ENCODE results near the gene SPPL3.

The SPPL3 gene

GRCh38 chr12:120795441-120796178 is 108.5 kb downstream of the SPPL3 start:
- TF ChIP-seq EGR1 (IDR thresholded peaks at IDR 0.05): no peak
- TF ChIP-seq TAF1 (IDR thresholded peaks at IDR 0.05; ENCODE audit: low read depth): no peak
- TF ChIP-seq ZBTB7A (IDR thresholded peaks at IDR 0.05; ENCODE audit: low read depth): no peak
- TF ChIP-seq CREB1 (IDR thresholded peaks at IDR 0.05; ENCODE audit: low read depth): no peak
- TF ChIP-seq TCF12 (IDR thresholded peaks at IDR 0.05; ENCODE audit: low read depth): no peak
- TF ChIP-seq, protein P1, sequence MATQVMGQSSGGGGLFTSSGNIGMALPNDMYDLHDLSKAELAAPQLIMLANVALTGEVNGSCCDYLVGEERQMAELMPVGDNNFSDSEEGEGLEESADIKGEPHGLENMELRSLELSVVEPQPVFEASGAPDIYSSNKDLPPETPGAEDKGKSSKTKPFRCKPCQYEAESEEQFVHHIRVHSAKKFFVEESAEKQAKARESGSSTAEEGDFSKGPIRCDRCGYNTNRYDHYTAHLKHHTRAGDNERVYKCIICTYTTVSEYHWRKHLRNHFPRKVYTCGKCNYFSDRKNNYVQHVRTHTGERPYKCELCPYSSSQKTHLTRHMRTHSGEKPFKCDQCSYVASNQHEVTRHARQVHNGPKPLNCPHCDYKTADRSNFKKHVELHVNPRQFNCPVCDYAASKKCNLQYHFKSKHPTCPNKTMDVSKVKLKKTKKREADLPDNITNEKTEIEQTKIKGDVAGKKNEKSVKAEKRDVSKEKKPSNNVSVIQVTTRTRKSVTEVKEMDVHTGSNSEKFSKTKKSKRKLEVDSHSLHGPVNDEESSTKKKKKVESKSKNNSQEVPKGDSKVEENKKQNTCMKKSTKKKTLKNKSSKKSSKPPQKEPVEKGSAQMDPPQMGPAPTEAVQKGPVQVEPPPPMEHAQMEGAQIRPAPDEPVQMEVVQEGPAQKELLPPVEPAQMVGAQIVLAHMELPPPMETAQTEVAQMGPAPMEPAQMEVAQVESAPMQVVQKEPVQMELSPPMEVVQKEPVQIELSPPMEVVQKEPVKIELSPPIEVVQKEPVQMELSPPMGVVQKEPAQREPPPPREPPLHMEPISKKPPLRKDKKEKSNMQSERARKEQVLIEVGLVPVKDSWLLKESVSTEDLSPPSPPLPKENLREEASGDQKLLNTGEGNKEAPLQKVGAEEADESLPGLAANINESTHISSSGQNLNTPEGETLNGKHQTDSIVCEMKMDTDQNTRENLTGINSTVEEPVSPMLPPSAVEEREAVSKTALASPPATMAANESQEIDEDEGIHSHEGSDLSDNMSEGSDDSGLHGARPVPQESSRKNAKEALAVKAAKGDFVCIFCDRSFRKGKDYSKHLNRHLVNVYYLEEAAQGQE (IDR thresholded peaks at IDR 0.05; ENCODE audit: low read depth): no peak
- TF ChIP-seq TEAD4 (IDR thresholded peaks at IDR 0.05): no peak
- TF ChIP-seq NFIC (IDR thresholded peaks at IDR 0.05): no peak
- no peak for TF ChIP-seq EP300 (IDR thresholded peaks at IDR 0.05; ENCODE audit: borderline replicate concordance)
- TF ChIP-seq YY1 (IDR thresholded peaks at IDR 0.05; ENCODE audit: low read depth): no peak
- TF ChIP-seq RAD21 (IDR thresholded peaks at IDR 0.05; ENCODE audit: low read depth): no peak
- TF ChIP-seq, protein P2, sequence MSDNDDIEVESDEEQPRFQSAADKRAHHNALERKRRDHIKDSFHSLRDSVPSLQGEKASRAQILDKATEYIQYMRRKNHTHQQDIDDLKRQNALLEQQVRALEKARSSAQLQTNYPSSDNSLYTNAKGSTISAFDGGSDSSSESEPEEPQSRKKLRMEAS (IDR thresholded peaks at IDR 0.05): no peak
- no peak for TF ChIP-seq FOXM1 (IDR thresholded peaks at IDR 0.05; ENCODE audit: borderline replicate concordance, low read depth)
- TF ChIP-seq CEBPB (IDR thresholded peaks at IDR 0.05): no peak
- no peak for TF ChIP-seq USF1 (IDR thresholded peaks at IDR 0.05)

GRCh38 chr12:120793357-120793756 is 110.8 kb downstream of the SPPL3 start:
- TF ChIP-seq EP300 (IDR thresholded peaks at IDR 0.05; ENCODE audit: borderline replicate concordance) (no peak), YY1 (IDR thresholded peaks at IDR 0.05; ENCODE audit: low read depth) (no peak), CEBPB (IDR thresholded peaks at IDR 0.05) (no peak), USF1 (IDR thresholded peaks at IDR 0.05) (no peak), FOXM1 (IDR thresholded peaks at IDR 0.05; ENCODE audit: borderline replicate concordance, low read depth) (no peak), ZBTB7A (IDR thresholded peaks at IDR 0.05; ENCODE audit: low read depth) (no peak), TEAD4 (IDR thresholded peaks at IDR 0.05) (no peak)
- TF ChIP-seq, protein P1 (IDR thresholded peaks at IDR 0.05; ENCODE audit: low read depth): no peak
- TF ChIP-seq, protein P2 (IDR thresholded peaks at IDR 0.05): no peak

GRCh38 chr12:120791669-120792176 is 112.4 kb downstream of the SPPL3 start:
- TF ChIP-seq RAD21 (IDR thresholded peaks at IDR 0.05; ENCODE audit: low read depth): no peak
- no peak for TF ChIP-seq ZBTB7A (IDR thresholded peaks at IDR 0.05; ENCODE audit: low read depth)
- no peak for TF ChIP-seq TCF12 (IDR thresholded peaks at IDR 0.05; ENCODE audit: low read depth)
- no peak for TF ChIP-seq EGR1 (IDR thresholded peaks at IDR 0.05)
- TF ChIP-seq, protein P1 (IDR thresholded peaks at IDR 0.05; ENCODE audit: low read depth): no peak
- TF ChIP-seq, protein P2 (IDR thresholded peaks at IDR 0.05): no peak

- TF ChIP-seq YY1 (IDR thresholded peaks at IDR 0.05; ENCODE audit: low read depth) (no peak), NFIC (IDR thresholded peaks at IDR 0.05) (no peak)
- TF ChIP-seq, protein P2 (IDR thresholded peaks at IDR 0.05): no peak
Measured at GRCh38 chr12:120790114-120790513, 114.0 kb downstream of the SPPL3 start.
